WERI-Rb-1 (cell line): ENCODE results near the gene CD80.
"Not testable (repeated sequence)": the region's sequence is repeated elsewhere in the genome, so short reads cannot be mapped to it uniquely, and the experiment has no call there.

ENCODE experiments used
- DNase-seq: peaks from one replicate; pipeline ENCODE4 v3.0.0-alpha.2; 2020
- H3K27ac ChIP-seq: fragments of 250-450 bp; sonication (Bioruptor Pico); 2 replicates; pipeline ENCODE4 v1.5.1; 2020; ENCODE audit warnings: mild to moderate bottlenecking, moderate library complexity
- H3K27me3 ChIP-seq: fragments of 250-450 bp; sonication (Bioruptor Pico); 2 replicates; pipeline ENCODE4 v1.5.1; 2021; ENCODE audit warnings: mild to moderate bottlenecking, low read depth, moderate library complexity; ENCODE audit not compliant: insufficient read depth, severe bottlenecking
- H3K36me3 ChIP-seq: fragments of 250-450 bp; sonication (Bioruptor Pico); 2 replicates; pipeline ENCODE4 v1.5.1; 2020; ENCODE audit warnings: mild to moderate bottlenecking, moderate library complexity
- H3K4me3 ChIP-seq: 2 replicates; pipeline ENCODE4 v1.5.1; 2011; ENCODE audit warnings: low read depth, mild to moderate bottlenecking, control low read depth, low read length
- H3K9me3 ChIP-seq: fragments of 250-450 bp; sonication (Bioruptor Pico); 2 replicates; pipeline ENCODE4 v1.5.1; 2021; ENCODE audit warnings: mild to moderate bottlenecking, moderate library complexity; ENCODE audit not compliant: severe bottlenecking
- CTCF ChIP-seq: IDR thresholded peaks from 2 replicates; pipeline ENCODE4 v1.5.1; 2011; ENCODE audit warnings: low read depth, mild to moderate bottlenecking, control low read depth, inconsistent platforms, low read length

CD80 gene

GRCh38 chr3:119599558-119600174, 40.3 kb upstream of the CD80 start:
- H3K4me3 ChIP-seq: no peak overlapping the region
- DNase-seq: no peak
- no peak for TF ChIP-seq CTCF

GRCh38 chr3:119598410-119599098, 39.1 kb upstream of the CD80 start:
- Histone ChIP-seq H3K9me3 (no peaks in the 10 kb centered on the region), H3K27ac (no peak overlapping the region), H3K4me3 (no peak overlapping the region), H3K36me3 (no peaks in the 10 kb centered on the region), H3K27me3 (no peaks in the 10 kb centered on the region)
- no peak for DNase-seq
- no peak for TF ChIP-seq CTCF

More at GRCh38 chr3:119599558-119600174, 40.3 kb upstream of the CD80 start:
- no peaks in the 10 kb centered on the region for H3K36me3 ChIP-seq
- H3K27me3 ChIP-seq: no peaks in the 10 kb centered on the region
- no peak overlapping the region for H3K27ac ChIP-seq
- H3K9me3 ChIP-seq: no peaks in the 10 kb centered on the region

GRCh38 chr3:119597548-119598288, 38.3 kb upstream of the CD80 start, which contains the start of gene PLA1A:
PLA1A (plus strand) TSS chr3:119597885; CDS start chr3:119597914, 29 bp downstream.
- no peaks in the 10 kb centered on the region for H3K36me3 ChIP-seq
- no peaks in the 10 kb centered on the region for H3K9me3 ChIP-seq
- TF ChIP-seq CTCF: no peak
- no peaks in the 10 kb centered on the region for H3K27me3 ChIP-seq
- no peak within 1 kb of the TSS for H3K4me3 ChIP-seq
- DNase-seq: no peak
- H3K27ac ChIP-seq: no peak within 1 kb of the TSS

GRCh38 chr3:119596398-119596797, 37.0 kb upstream of the CD80 start:
- Histone ChIP-seq H3K4me3 (no peak overlapping the region), H3K27me3 (no peaks in the 10 kb centered on the region), H3K36me3 (no peaks in the 10 kb centered on the region), H3K27ac (no peak overlapping the region), H3K9me3 (no peaks in the 10 kb centered on the region)
- no peak for TF ChIP-seq CTCF
- no peak for DNase-seq

- no peak for DNase-seq
- no peaks in the 10 kb centered on the region for H3K27me3 ChIP-seq
- H3K27ac ChIP-seq: no peak overlapping the region
- TF ChIP-seq CTCF: no peak
- no peaks in the 10 kb centered on the region for H3K36me3 ChIP-seq
- no peak overlapping the region for H3K4me3 ChIP-seq
- no peaks in the 10 kb centered on the region for H3K9me3 ChIP-seq
Measured at GRCh38 chr3:119595639-119596334, 36.4 kb upstream of the CD80 start.

- H3K9me3 ChIP-seq, H3K27ac ChIP-seq, DNase-seq, H3K4me3 ChIP-seq, H3K27me3 ChIP-seq, H3K36me3 ChIP-seq: not testable (repeated sequence)
Measured at GRCh38 chr3:119594929-119595328, 35.5 kb upstream of the CD80 start.
